Pulmonary artery endothelial cell (primary cell): ENCODE measurements around the gene KAT6B. TPM values are rescaled to one million over a fixed set of nuclear protein-coding genes. Genes with fewer than 3 reads are reported as not detected.
"Not testable (repeated sequence)": the region's sequence is repeated elsewhere in the genome, so short reads cannot be mapped to it uniquely, and the experiment has no call there.

Experiments
- DNase-seq: peaks from one replicate; pipeline ENCODE4 v3.0.0-alpha.2; 2011; ENCODE audit warnings: low read depth, low spot score
- total RNA-seq: library from RNA; depleted of rRNA; stranded (reverse); fragments of >200 nt; gene quantifications from 2 replicates; pipeline ENCODE4 v1.2.3, GENCODE V29; 2014

Gene KAT6B
- total RNA-seq, 1 donor from 2014 or later: 10.0 TPM

DNA sequence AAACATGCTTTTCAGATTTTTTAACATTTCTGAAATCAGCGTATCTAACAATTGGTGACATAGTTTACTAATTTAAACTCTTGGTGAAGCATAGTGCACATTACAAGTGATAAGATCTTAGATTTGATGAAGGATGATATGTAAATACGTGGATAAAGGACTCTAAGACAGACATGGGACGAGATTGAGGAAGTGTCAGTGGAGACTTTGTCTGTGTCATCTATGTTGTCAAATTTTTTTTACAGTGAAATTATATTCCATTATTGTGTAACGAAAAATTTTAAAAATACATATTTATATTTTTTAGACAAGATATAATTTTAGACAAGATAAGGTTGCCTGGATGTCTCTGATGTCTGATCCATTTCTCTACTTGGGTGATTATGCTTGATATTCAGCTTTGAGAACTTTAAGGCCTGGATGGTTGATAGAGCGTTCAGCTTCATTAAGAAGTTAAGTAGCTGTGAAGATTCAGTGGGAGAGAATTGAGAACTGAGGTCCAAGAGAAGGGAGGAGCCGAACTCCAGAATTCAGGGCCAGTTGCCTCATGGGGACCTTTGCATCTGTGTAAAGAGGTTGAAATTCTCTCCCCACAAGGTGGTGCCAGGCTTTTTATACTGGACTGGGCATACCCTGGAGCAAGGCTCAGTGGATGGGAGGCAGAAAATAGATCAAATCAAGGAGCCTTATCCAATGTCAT is 62.7 kb downstream of the KAT6B start:
- DNase-seq: no peak

DNA sequence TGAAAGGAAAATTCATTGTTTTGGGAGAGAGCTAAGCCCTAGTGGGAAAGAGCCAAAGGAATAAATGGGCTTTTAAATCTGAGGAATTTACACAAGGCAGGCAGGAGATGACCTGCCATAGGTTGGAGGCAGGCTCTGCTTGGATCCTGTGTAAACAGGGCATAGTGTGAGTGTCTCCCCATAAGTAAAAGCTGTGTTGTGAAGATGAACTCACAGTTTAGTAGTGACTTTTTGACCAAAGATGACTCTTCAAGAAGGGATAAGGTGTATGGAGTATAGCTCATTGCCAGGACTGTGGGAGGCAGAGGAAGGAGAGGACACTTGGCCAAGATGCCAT is 63.2 kb downstream of the KAT6B start:
- no peak for DNase-seq

DNA sequence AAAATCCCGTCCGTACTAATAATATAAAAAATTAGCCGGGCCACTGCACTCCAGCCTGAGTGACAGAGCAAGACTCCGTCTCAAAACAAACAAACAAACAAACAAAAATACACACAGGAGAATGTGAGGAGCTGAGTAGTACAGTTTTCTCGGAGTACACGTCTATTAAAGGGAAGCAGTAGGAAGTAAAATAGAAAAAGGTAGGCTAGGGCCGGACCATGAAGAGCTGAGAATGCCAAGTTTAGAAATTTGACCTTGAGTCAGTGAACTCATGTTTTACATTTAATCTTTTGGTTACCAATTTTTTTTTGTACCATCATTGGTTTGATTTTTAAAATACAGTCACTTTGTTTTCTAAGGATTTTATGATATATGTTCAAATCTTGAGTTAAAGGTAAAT is 64.1 kb downstream of the KAT6B start:
- DNase-seq: no peak

DNA sequence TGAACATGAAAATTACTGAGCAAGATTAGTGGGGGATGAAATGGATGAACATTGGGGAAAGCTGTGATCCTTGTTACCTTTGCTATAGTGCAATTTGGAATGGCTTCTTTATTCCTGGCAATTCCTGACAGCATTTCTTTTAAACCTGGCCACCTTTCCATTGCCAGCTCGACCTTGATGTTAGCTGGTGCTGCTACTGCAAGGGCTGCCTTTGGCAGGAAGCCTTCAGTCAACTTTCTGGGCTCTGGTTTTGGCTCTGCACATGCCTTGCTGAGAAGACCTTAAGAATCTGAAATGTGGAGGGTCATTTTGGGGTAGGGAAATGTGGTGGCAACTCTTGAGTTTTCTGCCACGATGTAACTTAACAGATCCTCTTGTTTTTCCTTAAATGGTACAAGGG is 64.7 kb downstream of the KAT6B start:
- DNase-seq: no peak

DNA sequence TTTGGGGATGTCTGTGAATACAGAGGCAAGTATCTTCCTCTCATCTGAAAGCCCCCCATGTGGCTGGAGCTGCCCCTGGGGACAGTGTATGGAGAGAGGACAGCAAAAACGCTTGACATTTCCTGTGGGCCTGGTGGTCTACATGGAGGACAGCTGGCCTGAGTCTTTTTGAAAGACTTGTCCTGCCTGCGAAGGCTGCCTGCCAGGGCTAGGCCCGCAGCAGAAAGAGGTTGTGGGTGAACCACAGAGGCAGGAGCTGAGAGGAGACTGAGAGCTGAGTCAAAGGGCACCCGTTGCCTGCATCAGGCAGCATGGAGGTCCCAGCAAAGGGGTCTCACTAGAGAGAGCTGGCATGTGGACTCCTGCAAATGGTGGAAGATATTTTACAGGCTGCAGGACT is 66.4 kb downstream of the KAT6B start:
- no peak for DNase-seq

DNA sequence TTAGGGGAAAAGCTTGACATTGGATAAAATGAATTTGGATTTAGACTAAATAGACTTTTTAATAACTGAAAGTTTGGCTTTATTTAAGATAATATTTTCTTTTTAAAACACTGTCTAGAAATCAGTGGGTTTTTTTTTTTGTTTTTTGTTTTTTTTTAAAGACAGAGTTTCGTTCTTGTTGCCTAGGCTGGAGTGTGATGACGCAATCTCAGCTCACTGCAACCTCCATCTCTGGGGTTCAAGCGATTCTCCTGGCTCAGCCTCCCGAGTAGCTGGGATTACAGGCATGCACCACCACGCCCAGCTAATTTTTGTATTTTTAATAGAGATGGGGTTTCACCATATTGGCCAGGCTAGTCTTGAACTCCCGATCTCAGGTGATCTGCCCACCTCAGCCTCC is 66.9 kb downstream of the KAT6B start:
- not testable (repeated sequence) for DNase-seq

DNA sequence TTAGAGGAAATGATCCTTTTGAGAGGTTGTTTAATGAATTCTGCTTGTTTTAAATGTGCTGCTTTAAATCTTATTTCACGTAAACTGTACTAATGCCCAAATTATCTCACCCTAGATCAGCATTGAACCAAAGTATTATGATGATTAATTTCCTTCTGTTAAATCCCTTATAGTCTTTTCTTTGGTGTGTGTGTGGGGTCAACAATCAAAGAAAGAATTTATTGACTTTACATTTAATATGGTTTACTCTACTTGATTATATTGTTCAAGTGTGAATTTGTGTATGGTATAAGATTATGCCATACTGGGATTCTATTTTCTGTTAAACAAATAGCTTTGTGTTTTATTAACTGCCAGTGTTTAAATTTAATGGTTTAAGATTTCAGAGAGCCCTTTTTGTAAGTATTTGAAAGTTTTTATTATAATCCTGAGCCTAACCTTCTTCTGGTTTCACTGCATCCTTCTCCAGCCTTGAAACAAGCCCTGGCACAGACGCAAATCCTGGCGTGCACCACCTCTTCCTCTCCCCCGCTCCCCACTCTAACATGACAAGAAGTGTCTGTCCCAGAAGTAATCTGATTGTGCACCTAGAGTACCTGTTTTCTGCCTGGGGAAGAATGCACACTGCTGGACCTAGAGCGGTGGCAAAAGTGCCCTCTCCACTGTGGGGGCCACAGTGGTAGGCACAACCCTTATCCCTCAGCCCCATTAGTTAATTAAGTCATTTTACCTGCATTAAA is 70.6 kb downstream of the KAT6B start:
- no peak for DNase-seq

DNA sequence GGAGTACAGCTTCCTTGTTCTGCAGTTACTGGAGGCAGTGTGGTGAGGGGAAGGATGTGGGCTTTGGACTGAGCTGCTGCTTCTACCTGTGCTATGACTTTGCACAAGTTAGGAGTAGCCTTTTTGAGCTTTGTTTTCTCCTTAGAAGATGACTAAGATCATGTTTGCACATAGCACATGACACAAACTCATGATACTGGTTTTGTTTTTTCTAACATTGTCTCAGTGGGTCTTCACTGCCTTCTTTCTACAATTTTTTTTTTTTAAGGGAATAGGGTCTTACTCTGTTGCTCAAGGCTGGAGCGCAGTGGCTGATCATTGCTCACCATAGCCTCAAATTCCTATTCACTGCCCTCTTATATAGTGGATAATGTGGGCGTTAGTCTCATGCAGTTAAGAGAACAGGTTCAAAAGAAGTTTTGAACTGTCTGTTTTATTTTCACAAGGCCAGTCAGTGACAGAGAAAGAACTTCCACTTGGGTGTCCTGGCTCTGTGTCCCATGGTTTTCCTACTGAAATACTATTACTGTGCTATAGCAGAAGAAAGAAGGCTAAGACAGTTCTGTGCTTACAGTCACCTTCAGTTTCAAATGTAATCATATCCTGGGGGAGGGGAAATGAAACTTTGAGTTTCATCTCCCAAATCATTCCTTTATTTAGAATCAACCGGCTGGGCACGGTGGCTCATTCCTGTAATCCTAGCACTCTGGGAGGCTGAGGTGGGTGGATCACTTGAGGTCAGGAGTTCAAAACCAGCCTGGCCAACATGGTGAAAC is 72.0 kb downstream of the KAT6B start:
- DNase-seq: no peak

DNA sequence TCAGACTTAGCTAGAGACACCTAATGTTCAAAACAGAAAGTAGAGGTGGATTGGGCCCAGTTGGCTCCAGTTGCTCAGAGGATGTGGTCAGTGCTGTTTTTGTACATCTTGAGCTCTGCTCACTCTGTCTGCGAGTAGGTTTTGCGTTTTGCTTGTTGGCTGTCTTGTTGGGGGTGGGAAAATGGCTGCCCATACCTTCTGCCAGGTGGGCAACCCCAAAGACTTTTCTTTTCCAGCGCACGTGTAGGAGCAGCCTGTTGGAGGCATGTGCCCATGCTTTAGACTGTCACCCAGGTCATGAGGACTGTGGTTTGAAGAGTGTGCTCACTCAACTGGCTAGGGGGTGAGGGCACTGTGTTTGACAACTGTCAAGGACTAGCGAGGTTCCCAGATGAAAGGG is 73.9 kb downstream of the KAT6B start:
- no peak for DNase-seq

DNA sequence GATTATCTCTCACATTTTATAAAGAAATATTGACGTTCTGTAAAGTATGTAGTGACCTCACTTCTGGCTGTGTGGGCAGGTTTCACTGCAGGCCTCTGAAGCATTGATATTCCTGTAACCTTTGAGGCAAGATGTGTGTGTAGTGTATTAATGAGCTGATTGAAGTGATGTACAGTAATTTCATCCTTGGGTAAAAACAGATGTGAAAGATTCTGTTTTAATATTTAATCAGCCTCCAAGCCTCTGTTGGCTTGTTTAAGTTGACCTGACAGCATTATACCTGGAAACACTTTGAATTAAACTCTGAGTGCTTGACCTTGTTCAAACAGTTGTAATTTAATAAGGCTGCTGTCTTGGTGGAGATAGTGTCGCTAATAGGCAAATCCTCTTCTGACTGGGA is 74.9 kb downstream of the KAT6B start:
- DNase-seq: no peak

DNA sequence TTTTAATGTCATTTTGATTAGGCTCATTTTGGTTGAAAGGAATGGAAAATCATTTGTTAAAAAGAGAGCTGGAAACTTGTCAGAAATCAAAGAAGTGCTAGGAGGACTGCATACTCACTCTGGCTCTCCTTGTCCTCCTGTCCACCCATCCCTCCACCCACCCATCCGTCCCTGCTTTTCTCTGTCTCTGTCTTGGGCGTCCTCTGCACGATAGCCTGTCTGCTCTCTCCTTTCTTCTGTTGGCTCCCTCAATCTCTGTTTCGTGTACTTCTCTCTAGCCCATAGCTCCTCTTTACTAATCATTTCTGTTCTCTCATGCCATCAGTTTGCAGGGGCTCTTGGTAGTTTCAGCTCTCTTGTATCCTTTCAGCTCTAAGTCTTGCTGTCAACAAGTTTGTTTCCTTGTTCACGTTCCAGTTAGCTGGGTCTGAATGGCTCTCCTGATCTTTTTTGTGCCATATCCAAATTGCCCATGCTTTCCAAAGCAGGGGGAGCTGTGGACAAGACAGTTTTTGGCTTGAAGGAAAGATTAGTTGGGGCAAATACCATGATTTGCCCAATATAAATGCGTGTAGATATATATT is 75.6 kb downstream of the KAT6B start:
- no peak for DNase-seq

DNA sequence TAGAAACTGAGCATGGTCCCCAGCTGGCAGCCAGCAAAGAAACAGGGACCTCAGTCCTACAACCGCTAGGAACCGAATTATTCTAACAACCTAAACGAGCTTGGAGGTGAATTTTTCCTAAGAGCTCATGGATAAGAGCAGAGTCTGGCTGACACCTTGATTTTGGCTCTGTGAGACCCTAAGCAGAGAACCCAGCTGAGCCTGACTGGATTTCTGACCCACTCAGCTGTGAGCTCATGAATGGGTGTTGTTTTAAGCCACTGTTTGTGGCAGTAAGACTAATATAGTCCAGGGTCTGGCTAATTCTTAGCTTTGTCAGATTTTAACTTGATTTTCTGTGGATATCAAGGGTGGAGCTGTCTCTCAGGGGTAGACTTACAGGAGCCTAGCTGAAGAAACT is 77.1 kb downstream of the KAT6B start:
- DNase-seq: no peak

DNA sequence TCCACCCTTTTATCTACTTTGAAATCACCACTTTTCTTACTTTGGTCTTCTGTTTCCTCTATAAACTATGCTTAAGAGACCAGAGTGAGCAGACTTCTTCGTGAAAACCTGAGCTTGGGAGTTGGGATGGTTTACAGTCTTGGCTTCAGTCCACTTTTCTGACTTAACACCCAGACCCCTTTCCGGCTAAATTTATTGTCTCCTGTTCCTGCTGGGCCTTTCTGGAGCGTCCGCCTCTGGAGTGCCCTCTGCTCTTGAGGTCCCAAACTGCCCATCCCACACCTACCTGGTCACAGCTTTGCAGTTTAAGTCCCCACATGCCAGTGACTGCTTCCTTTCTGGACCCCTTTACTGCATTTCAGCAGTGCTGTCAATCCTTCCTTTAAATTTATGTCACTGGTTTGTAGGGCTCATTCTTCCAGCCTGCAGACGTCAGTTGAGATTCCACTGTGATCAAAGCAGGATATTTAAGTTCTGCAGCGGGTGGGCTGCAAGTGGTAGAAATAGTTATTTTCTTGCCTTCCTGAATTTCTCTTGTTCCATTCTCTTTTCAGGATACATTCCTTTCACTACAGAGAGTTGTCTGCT is 80.3 kb downstream of the KAT6B start:
- no peak for DNase-seq

DNA sequence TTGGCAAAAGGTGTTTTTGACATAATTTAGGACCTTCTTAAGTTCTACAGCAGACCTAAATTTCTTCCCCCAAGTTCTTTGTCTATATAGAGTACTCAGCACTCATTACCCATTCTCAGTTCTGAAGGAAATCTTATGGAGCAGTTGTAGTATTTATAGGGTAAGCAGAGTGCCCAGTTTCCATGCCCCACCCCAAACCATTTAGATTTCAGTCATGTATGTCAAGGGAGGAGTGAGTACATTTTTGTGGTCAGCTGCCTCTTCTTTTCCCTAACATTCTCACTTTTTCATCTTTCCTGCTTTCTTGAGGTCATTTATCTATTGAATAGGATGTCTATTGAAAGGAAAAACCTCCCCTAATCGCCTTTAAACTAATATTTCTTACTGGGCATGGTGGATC is 83.3 kb downstream of the KAT6B start:
- DNase-seq: no peak

DNA sequence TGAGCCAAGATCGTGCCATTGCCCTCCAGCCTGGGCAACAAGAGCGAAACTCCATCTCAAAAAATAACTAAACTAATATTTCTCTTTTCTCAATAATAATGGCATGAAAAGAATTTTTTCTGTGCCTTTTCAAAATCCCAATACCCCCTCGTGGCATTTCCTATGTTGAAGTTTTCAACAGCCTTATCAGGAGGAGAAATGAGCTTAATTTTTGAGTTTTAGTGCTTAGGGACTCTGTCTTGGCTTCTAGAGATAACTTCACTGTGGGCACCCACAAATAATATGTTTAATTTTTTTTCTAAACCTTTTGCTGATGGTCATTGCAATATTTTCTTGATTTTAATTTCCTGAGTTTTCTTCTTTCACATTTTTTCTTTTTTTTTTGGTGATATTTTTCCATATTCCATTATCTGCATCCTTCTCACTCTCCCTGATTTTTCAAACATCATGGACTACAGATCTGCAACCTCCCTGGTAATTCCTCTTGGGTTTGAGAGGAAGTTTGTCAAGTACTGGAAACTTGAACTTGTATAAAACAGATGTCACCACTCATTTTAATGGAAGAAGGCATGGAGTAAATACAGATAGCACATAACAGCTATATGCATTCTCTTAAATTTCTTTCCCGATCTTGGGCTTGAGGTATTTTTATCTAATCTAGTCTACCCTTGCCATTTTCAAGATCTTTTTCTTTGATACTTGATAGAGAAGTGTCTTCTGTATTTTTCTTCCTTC is 84.0 kb downstream of the KAT6B start:
- DNase-seq: no peak

DNA sequence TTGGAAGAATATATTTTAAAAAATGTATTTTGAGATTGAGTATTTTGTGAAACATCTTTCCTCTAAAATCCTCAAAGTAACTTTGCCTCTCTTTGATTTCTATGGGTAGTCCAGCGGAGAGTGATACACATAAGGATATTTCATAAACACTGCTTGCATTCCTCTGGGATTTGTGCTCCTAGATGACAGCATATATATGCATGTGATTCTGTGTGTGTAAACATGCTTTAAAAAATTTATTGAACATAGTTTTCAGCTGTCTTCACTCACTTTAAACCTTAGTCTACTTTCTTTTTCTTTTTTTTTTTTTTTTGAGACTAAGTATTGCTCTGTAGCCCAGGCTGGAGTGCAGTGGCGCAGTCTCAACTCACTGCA is 84.6 kb downstream of the KAT6B start:
- no peak for DNase-seq

DNA sequence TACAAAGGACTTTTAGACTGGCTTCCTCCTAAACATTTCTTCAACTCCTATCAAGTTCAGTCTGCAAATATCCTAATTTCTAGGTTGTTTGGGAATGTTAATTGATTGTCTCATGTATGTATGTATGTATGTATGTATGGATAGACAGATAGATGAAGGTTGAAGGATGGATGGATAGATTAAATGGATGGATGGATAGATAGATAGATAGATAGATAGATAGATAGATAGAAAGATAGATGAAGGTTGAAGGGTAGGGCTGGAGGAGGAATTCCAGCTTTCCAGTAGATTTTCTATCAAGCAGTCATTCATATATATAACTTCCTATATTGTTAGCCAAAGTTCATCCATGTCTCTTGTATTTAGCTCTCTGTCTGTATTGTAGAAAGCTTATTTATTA is 85.8 kb downstream of the KAT6B start:
- no peak for DNase-seq

DNA sequence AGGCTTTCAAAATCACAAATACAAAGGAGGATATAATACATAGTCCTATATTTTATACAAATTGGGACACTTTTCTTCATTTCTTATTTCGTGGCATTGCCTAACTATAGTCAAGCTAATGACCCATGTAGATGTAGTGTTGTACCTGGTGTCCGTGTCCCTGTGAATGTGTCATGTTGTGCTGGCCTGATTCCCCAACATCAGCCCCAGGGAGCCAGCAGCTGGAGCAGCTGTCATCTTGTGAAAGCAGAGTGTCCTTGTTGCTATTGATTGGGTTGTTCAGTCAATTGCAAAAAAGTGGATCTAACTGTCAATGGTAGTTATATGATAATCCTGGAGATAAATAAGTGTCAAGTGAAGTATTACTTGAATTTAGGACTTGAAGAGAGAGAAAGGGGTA is 86.3 kb downstream of the KAT6B start:
- DNase-seq: no peak

DNA sequence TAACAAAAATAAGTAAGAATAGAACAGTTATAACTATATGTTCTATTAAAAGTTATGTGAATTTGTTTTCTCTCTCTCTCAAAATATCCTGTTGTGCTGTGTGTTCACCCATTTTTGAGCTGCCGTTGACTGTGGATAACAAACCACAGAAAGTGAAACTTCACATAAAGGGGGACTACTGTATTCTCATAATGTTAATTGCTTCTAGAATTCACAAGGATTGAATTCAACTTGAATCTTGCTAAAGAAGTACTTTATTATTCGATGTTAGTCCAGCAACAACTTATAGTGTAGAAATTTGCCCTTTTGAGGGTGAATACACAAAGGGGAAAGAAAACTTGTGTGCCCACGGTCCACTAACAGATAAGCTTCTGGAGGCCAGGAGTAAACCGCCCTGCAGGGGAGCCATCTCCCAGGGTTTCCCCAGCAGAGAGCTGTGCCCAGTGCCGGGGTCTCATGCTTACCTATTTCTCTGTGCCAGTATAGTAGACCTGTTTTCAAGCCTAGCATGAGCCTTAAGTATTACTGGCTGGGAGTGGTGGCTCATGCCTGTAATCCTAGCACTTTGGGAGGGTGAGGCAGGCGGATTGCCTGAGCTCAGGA is 87.1 kb downstream of the KAT6B start:
- DNase-seq: no peak

DNA sequence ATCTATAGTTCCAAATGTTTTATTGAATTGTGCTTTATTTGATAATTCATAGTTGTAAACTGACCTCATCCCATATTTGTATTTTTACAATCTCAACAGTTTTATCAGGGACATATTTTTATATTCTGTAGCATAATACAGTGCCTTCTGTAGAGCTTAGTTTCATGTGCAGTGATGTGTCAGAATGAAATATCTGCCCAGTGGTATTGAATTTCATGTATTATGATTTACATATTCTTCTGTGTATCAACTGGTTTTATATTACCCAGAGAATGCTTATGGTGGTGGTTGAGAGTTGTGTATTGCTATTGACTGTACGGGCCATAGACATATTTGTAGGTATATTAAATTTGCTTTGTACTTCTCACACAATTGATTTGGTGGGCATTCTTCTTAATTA is 89.9 kb downstream of the KAT6B start:
- no peak for DNase-seq
